GM12891 (cell line): ENCODE measurements around the gene EML4.

Experiments used
- DNase-seq: peaks from one replicate; pipeline ENCODE4 v3.0.0; 2011; ENCODE audit warnings: low spot score; ENCODE audit not compliant: insufficient read length
- FAIRE-seq: peaks from 2 replicates; lab custom pipeline; 2011; peaks lifted over from hg19 to GRCh38; lab: Jason Lieb, UNC
- PAX5 ChIP-seq: IDR thresholded peaks from 2 replicates; pipeline ENCODE4 v1.6.1; 2011; ENCODE audit warnings: low read length, moderate library complexity, mild to moderate bottlenecking; ENCODE audit not compliant: insufficient read depth, severe bottlenecking
- POLR2A ChIP-seq: IDR thresholded peaks from 2 replicates; pipeline ENCODE4 v1.6.1; 2011; ENCODE audit warnings: low read depth, low read length, control low read depth
- POLR2AphosphoS5 ChIP-seq: IDR thresholded peaks from 2 replicates; pipeline ENCODE4 v1.6.1; 2011; ENCODE audit warnings: low read depth, low read length, control low read depth
- POU2F2 ChIP-seq: IDR thresholded peaks from 2 replicates; pipeline ENCODE4 v1.6.1; 2011; ENCODE audit warnings: low read depth, mild to moderate bottlenecking, control low read depth, low read length, moderate library complexity
- SPI1 ChIP-seq: IDR thresholded peaks from 2 replicates; pipeline ENCODE4 v1.6.1; 2011; ENCODE audit warnings: low read depth, low read length, control low read depth
- TAF1 ChIP-seq: IDR thresholded peaks from 2 replicates; pipeline ENCODE4 v1.6.1; 2011; ENCODE audit warnings: low read depth, low read length, control low read depth

EML4 gene

GRCh38 chr2:42223855-42224268 lies 54.7 kb downstream of the EML4 start:
- TF ChIP-seq SPI1 (peak; percentile 44; the same call in 1 of the 2 replicates), POLR2A (no peak), POU2F2 (no peak)
- DNase-seq: no peak
- no peak for FAIRE-seq

- FAIRE-seq (no peak), DNase-seq (no peak)
- TF ChIP-seq SPI1 (no peak), PAX5 (no peak), TAF1 (no peak), POLR2A (no peak), POU2F2 (no peak), POLR2AphosphoS5 (no peak)
These were observed 55.4 kb downstream of the EML4 start for GRCh38 chr2:42224422-42225067.

- TF ChIP-seq PAX5 (no peak), POLR2A (no peak), TAF1 (no peak), POU2F2 (no peak), SPI1 (no peak)
- no peak for DNase-seq
- FAIRE-seq: no peak
These were observed 56.4 kb downstream of the EML4 start for GRCh38 chr2:42225573-42225972.

GRCh38 chr2:42227491-42227890 lies 58.3 kb downstream of the EML4 start:
- DNase-seq (no peak), FAIRE-seq (no peak)
- TF ChIP-seq SPI1: no peak
- TF ChIP-seq POU2F2: no peak

- DNase-seq: no peak
- no peak for FAIRE-seq
- TF ChIP-seq PAX5 (no peak), SPI1 (no peak), POU2F2 (no peak), TAF1 (no peak), POLR2A (no peak), POLR2AphosphoS5 (no peak)
These were observed 58.9 kb downstream of the EML4 start for GRCh38 chr2:42228101-42228500.

- DNase-seq: no peak
- TF ChIP-seq SPI1 (no peak), POLR2AphosphoS5 (no peak)
- FAIRE-seq: no peak
These were observed 60.8 kb downstream of the EML4 start for GRCh38 chr2:42229949-42230348.

- no peak for DNase-seq
- TF ChIP-seq POLR2AphosphoS5: no peak
- no peak for TF ChIP-seq TAF1
- TF ChIP-seq POU2F2: no peak
- TF ChIP-seq SPI1: no peak
- no peak for TF ChIP-seq POLR2A
- no peak for TF ChIP-seq PAX5
- no peak for FAIRE-seq
These were observed 61.7 kb downstream of the EML4 start for GRCh38 chr2:42230891-42231290.

- DNase-seq (no peak), FAIRE-seq (no peak)
- TF ChIP-seq SPI1 (no peak), POU2F2 (no peak), POLR2AphosphoS5 (no peak), TAF1 (no peak), PAX5 (no peak), POLR2A (no peak)
These were observed 62.9 kb downstream of the EML4 start for GRCh38 chr2:42232024-42232423.

GRCh38 chr2:42233976-42234441 lies 64.9 kb downstream of the EML4 start:
- FAIRE-seq (no peak), DNase-seq (no peak)
- TF ChIP-seq TAF1 (no peak), POLR2AphosphoS5 (no peak), POU2F2 (no peak), SPI1 (no peak), PAX5 (no peak), POLR2A (no peak)

- no peak for FAIRE-seq
- TF ChIP-seq TAF1 (no peak), POU2F2 (no peak), POLR2AphosphoS5 (no peak), PAX5 (no peak), SPI1 (no peak), POLR2A (no peak)
- no peak for DNase-seq
These were observed 67.8 kb downstream of the EML4 start for GRCh38 chr2:42236911-42237310.
